Measurements from ENCODE around the gene CTIF.

Gene CTIF

DNA sequence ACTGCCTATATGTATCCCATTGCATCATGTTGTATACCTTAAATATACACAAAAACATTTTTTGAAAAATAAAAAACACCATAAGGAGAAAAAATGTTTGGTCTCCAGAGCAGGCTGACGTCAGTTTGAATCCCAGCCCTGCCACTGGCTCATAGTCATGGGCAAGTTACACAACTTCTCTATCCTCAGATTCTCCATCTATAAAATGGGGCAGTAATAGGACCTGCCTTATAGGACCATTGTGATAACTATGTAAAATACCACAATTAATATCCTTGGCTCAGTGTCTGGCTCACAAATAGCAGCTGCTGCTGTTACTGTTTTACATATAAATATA lies 276.3 kb downstream of the CTIF start:
- TF ChIP-seq CTCF (IDR thresholded peaks at IDR 0.05) = no peak
- no peak overlapping the region for H3K4me3 Mint-ChIP-seq
- no peak overlapping the region for H3K27ac Mint-ChIP-seq
- peaks cover 41% of the 10 kb centered on the region for H3K4me1 Mint-ChIP-seq
- DNase-seq = no peak
- peaks cover 24% of the 10 kb centered on the region for H3K36me3 Mint-ChIP-seq (ENCODE audit: low read depth)
- peaks cover 11% of the 10 kb centered on the region for H3K27me3 Mint-ChIP-seq (ENCODE audit: low read depth, poor library complexity)
- H3K9me3 Mint-ChIP-seq = no peaks in the 10 kb centered on the region

DNA sequence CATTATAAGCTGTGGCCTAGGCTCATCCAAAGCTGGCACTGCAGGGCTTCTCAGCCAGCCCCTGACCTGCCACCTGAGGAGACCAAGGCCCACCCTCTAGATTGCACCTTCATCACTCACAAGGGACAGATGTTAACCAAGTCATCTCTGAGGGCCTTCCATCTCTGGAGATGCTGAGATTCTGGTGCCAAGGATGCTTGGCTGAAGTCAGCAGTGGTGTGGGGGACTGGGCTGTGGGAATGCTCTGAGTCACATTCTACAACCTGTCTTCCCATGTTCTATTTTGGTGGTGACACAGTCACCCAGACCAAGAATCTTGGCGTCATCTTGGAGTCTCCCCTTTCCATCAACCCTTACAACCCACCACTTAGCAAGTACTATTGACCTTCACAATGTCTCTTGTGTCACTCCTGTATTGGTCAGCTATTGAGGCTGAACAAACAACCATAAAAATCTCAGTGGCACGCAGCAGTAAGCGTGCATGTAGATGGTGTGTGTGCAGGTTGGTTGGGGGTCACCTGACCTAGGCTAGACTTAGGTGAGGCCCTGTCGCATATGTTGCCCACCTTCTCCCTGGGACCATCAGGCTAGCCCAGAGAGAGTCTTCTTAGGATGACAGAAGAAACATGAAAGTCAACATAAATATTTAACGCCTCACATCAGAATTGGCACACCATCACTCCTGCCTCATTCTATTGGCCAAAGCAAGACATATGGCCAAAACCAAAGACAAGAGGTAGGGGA lies 276.9 kb downstream of the CTIF start:
- Mint-ChIP-seq H3K36me3 (ENCODE audit: low read depth) (peaks cover 24% of the 10 kb centered on the region), H3K27me3 (ENCODE audit: low read depth, poor library complexity) (peaks cover 11% of the 10 kb centered on the region), H3K9me3 (no peaks in the 10 kb centered on the region), H3K27ac (no peak overlapping the region), H3K4me1 (peaks cover 47% of the 10 kb centered on the region), H3K4me3 (no peak overlapping the region)
- TF ChIP-seq CTCF (IDR thresholded peaks at IDR 0.05) = no peak
- DNase-seq = no peak

GRCh38 chr18:48816554-48816953 lies 277.7 kb downstream of the CTIF start:
- TF ChIP-seq CTCF (IDR thresholded peaks at IDR 0.05) = no peak
- no peak for DNase-seq
- Mint-ChIP-seq H3K9me3 (no peaks in the 10 kb centered on the region), H3K4me3 (no peak overlapping the region), H3K36me3 (ENCODE audit: low read depth) (peaks cover 24% of the 10 kb centered on the region), H3K27ac (no peak overlapping the region), H3K27me3 (ENCODE audit: low read depth, poor library complexity) (peaks cover 11% of the 10 kb centered on the region), H3K4me1 (peaks cover 53% of the 10 kb centered on the region)

- DNase-seq = no peak
- peaks cover 53% of the 10 kb centered on the region for H3K4me1 Mint-ChIP-seq
- peaks cover 29% of the 10 kb centered on the region for H3K36me3 Mint-ChIP-seq (ENCODE audit: low read depth)
- peaks cover under 1% of the 10 kb centered on the region for H3K9me3 Mint-ChIP-seq
- no peak for TF ChIP-seq CTCF (IDR thresholded peaks at IDR 0.05)
- H3K27ac Mint-ChIP-seq = no peak overlapping the region
- H3K4me3 Mint-ChIP-seq = no peak overlapping the region
- peaks cover 11% of the 10 kb centered on the region for H3K27me3 Mint-ChIP-seq (ENCODE audit: low read depth, poor library complexity)
These were observed 278.2 kb downstream of the CTIF start for GRCh38 chr18:48817021-48817461.

DNA sequence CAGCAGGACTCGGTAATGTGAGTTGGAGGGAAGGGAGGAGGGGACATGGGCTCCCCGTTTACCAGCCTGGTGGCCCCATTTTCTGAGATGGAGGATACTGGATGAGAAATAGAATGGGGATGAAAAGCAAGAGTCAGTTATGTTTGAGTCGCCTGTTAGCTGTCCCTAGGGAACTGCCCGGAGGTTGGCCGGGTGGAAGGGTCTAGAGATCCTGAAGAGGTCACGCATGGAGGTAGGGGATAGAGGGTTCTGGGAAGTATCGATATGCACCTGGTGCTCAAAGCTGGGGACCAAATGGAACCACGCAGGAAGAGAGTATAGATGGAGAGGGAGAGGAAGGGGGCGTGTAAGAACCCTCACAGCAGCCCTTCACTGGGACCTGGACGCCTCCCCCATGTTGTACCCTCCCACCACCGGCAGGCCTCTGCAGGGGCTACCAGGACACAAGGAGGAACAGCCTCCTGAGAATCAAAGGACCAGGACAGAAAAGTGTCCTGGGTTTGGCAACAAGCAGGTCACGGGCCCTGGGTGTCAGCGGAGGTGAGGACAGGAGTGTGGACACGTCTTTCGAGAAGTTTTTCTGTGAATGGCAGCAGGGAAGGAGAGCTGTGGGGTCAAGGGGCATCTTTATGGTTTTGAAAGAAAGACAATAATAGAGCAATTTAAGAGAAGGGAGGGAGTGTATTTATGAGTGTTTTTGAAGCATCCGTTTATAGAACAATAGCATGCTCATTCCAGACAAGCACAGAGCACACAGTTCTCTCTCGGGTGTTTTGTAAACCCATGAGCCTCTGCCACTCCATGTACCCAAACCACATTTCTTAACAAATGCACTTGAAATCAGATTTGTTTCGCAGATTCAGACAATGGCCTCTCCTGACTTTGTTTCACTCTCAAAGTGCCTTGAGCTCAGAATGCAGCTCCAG lies 279.8 kb downstream of the CTIF start:
- H3K9me3 Mint-ChIP-seq = peaks cover 16% of the 10 kb centered on the region
- H3K4me3 Mint-ChIP-seq = no peak overlapping the region
- peaks cover 44% of the 10 kb centered on the region for H3K36me3 Mint-ChIP-seq (ENCODE audit: low read depth)
- H3K27me3 Mint-ChIP-seq (ENCODE audit: low read depth, poor library complexity) = peaks cover 11% of the 10 kb centered on the region
- H3K4me1 Mint-ChIP-seq = peaks cover 44% of the 10 kb centered on the region
- H3K27ac Mint-ChIP-seq = peak overlapping the region; percentile 13
- DNase-seq = no peak
- TF ChIP-seq CTCF (IDR thresholded peaks at IDR 0.05) = no peak
